Activated CD4-positive, alpha-beta T cell treated with anti-CD3 and anti-CD28 coated beads, Interleukin-2, amount 50 U/mL, for 24 hours (primary cell): Measurements from ENCODE around the gene AKAP14.
"Not testable (repeated sequence)": the region's sequence is repeated elsewhere in the genome, so short reads cannot be mapped to it uniquely, and the experiment has no call there.

ENCODE experiments used
- DNase-seq, 2 donors: peaks; one replicate each; pipeline ENCODE4 v3.0.0-alpha.2; 2020; ENCODE audit warnings: low read depth in 1 of 2, low spot score in 1 of 2

AKAP14 gene

DNA sequence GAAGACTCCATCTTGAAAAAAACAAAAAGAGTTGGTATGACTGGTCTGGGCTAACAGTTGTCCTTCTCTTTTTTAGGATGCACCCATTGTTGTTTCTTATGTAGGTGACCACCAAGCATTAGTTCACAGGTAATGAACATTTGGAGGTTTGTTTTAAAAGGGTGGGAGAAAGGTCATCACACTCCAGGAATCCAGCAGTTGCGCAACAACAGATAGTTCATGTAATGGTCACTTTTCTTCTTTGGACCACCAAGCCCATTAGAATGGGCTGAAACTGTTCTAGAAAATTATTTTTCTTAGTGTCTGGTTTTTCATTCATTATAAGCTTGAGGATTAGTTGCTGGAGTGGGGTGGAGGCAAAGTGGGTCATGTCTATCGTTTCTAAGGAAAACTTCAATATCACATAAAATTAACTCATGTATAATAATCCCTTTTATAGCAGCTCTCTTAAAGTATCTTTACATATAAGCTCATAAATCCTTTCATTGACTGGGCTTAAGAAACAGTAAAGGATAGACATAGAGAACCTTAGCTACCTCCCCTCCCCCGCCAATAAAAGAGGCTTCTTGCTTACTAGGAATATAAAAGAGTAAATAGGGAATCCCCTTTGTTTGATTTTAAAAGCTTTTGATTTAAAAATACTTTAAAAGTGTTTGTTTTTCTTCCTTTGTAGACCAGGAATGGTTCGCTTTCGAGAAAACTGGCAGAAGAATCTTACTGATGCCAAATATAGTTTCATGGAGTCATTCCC lies 24.3 kb downstream of the AKAP14 start:
- DNase-seq: no peak

DNA sequence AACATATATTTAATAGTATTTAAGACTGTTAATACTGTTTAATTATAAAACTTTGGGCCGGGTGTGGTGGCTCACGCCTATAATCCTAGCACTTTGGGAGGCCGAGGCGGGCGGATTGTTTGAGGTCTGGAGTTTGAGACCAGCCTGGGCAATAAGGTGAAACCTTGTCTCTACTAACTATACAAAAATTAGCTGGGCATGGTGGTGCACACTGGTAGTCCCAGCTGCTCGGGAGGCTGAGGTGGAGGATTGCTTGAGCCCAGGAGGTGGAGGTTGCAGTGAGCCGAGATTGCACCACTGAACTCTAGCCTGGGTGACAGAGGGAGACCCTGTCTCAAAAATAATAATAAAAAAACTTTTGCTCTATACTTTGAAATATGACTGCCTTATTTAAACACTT lies 26.7 kb downstream of the AKAP14 start:
- DNase-seq: not testable (repeated sequence)

DNA sequence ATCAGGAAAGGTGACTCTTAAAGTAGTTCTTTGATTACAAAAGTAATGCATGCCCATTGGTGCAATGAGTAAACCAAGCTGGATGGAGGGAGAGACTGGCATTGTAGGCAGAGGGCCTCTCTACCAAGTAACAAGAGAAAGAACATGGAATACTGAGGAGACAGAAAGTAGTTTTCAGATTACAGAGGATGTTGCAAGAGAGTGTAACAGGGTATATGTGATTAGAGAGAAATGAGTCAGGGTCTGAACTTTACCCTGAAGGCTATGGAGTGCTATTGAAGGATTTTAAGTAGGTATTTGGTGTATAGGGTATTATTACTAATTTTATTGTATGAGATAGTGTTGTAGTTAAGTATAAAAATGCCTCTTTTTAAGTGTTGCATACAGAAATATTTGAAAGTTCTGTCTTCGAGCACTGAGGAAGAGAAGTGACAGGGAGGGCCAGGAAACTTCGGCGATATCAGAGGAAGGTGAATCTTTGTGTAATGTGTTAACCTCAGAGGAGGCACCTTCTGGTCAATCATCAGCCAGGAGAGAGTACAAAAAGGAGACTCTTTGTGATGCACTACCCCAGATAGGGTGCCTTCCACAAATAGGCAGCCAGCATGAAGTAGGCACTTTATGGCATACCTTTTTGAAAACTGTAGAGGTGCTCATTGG lies 39.7 kb downstream of the AKAP14 start:
- DNase-seq: no peak

DNA sequence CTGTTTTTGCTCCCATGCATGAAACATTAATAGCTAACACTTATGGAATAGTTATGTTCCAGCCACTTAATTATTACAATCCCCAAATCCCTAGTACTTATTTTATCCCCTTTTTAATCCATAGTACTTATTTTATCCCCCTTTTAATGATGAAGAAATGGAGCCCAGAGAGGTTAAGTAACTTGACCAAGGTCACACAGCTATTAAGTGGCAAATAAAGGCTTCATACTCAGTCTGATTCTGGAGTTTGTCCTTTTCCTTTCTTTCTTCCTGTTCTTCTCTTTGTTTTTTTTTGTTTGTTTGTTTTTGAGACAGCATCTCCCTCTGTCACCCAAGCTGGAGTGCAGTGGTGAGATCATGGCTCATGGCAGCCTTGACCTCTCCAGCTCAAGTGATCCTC lies 45.6 kb downstream of the AKAP14 start:
- no peak for DNase-seq

DNA sequence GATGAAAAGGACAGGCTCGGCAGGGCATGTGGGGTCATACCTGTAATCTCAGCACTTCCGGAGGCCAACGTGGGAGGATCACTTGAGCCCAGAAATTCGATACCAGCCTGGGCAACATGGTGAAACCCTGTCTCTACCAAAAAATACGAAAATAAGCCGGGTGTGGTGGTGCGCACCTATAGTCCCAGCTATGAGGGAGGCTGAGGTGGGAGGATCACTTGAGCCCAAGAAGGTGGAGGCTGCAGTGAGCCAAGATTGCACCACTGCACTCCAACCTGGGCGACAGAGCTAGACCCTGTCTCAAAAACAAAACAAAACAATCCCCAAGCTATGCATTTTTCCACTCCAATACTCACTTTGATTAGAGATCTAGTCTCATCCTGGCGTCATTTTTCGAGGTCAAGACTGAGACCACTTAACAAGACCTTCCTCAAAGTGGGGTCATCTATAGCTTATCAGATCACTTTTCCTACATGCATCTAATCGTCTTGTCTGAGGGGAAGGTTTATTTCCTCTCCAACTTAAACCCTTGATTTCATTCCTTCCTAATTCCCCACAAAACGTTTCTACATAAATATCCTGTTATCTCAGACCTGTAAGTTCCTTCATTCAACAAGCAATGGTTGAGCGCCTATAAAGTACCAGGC lies 46.6 kb downstream of the AKAP14 start:
- DNase-seq: no peak

DNA sequence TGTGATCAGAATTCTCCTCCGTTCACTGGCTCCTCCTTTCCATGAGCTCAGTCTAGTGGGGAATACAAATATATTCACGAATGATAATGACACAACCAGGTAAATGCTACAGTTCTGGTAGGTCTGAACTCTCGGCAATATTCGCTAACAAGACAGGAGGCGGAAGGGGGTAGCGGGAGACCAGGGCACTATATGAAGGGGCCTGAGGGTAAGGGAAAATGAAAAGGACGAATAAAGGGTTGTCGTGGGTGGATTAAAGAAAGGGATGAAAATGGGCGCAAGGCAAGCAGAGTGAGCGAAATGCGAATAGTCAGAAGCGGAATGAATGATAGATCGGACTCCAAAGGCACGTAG lies 47.1 kb downstream of the AKAP14 start:
- no peak for DNase-seq

DNA sequence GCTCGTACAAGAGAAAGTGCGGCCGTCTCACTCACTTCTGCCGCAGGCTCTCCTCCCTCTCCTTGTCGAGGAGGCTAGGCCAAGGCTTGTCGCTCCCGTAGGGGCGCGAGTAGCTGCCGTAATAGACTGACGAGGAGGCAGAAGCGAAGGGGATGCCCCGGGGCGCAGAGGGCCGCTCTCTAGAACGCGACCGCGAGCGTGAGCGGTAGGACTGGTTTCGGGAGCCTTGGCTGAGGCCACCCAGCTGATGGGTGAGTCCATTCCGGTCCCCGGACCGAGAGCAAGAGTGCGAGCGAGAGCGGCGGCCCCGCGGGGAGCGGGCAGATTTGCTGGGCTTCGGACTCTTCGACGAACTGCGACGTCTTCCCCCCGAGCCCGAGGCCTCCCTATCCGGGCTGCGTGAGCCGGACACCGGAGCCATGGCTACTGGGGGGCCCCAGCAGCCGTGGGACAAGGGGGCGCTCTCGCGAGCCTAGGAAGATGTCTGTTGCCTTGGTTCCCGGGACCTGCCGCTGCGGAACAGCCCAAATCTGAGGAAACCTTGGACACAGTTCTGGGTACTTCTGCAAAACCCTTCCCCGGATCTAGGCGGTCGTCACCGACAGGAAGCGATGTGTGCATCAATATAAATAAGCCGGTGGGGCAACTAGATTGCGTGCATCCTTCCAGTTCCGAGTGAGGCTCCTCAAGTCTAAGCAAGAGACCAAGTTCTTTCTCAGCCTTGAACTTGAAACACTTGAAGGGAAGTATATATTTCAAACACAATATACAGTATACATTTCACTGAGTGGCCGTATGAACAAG lies 47.7 kb downstream of the AKAP14 start, which contains the start of gene NKAP:
TSS of gene NKAP (minus strand) at position 567 of the 804 bp plus-strand sequence. CDS start at position 421, 146 bp downstream.
- peak; percentile 61 to 72 for DNase-seq

DNA sequence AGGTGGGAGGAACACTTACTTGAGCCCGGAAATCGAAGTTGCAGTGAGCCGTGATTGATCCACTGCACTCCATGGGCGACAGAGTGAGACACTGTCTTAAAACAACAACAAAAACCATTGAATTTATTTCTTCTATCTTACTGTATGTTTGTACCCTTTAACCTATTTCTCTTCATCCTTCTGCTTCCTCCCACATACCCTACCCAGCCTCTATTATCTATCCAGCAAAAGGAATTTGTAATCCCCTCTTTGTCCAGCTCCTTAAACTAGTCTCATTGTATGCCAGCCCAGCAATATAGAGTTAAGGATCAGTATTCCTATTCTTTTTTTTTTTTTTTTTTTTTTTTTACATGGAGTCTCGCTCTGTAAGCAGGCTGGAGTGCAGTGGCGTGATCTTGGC lies 49.8 kb downstream of the AKAP14 start:
- no peak for DNase-seq

DNA sequence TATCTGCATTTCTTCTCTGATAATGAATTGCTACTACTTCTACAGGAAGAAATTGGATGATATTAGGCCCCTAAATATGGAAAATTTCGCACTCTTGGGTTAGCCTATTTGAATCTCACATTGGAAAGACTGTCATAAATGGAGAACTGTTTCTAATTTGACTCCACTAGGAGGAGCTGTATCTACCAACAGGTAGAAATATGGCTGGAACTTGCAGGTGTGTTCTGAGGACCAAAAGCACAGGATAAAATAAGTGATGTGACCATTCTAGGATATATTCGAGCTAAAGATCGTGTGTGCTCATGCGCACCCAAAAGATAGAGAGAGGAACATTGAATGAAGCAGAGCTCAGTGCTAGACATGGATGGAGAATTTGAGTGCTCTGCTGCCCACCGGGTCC lies 52.7 kb downstream of the AKAP14 start:
- DNase-seq: no peak

DNA sequence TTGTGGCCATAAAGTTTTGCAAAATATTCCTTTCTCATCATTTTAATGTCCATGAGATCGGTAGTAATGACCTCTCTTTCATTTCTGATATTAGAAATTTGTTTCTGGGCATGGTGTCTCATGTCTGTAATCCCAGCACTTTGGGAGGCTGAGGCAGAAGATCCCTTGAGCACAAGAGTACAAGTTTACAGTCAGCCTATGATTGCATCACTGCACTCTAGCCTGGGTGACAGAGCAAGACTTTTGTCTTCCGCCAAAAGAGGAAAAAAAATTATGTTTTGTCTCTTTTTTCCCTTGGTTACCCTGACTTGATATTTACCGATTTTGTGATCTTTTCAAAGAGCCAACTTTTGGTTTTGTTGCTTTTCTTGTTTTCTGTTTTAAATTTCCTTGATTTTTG lies 58.7 kb downstream of the AKAP14 start:
- DNase-seq: no peak

DNA sequence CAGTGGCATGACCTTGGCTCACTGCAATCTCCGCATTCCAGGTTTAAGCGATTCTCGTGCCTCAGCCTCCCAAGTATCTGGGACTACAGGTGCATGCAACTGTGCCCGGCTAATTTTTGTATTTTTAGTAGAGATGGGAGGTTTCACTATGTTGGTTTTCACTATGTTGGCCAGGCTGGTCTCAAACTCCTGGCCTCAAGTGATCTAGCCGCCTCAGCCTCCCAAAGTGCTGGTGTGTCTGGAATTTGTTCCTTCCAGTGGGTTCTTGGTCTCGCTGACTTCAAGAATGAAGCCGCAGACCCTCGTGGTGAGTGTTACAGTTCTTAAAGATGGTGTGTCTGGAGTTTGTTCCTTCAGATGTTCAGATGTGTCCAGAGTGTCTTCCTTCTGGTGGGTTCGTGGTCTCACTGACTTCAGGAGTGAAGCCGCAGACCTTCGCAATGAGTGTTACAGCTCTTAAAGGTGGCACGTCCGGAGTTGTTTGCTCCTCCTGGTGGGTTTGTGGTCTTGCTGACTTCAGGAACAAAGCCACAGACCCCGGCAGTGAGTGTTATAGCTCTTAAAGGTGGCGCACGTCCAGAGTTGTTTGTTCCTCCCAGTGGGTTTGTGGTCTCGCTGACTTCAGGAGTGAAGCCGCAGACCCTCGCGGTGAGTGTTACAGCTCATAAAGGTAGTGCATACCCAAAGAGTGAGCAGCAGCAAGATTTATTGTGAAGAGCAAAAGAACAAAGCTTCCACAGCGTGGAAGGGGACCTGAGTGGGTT lies 60.3 kb downstream of the AKAP14 start:
- DNase-seq: peak in 1 of 2 donors; percentile 0

DNA sequence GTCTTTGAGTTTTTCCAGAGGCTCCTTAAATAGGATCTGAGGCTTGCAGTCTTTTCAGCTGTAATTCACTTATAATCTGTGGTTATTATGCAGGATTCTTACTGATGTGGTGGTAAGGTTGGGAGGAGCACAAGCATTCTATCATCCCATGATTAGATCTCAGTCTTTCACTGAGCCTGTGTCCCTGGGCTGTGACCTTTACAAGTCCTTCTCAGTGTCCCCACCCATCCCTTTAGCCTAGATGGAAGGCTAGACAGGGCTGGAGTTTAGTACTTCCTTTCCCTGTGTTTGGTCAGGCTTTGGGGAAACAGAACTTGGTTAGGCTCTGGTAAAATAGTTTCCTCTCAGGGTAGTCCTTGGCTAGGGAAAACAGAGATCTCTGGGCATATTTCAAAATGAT lies 64.9 kb downstream of the AKAP14 start:
- no peak for DNase-seq

DNA sequence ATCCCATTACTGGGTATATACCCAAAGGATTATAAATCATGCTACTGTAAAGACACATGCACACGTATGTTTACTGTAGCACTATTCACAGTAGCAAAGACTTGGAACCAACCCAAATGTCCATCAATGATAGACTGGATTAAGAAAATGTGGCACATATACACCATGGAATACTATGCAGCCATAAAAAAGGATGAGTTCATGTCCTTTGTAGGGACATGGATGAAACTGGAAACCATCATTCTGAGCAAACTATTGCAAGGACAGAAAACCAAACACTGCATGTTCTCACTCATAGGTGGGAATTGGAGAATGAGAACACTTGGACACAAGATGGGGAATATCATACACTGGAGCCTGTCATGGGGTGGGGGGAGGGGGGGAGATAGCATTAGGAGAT lies 71.1 kb downstream of the AKAP14 start:
- not testable (repeated sequence) for DNase-seq
